GM19099 (cell line): ENCODE measurements around the gene BCHE.

Experiments used
- POLR2A ChIP-seq: IDR thresholded peaks from 3 replicates; pipeline ENCODE4 v1.6.1; 2011; ENCODE audit warnings: low read depth; ENCODE audit not compliant: insufficient read length; ENCODE audit errors: extremely low read depth

BCHE gene

GRCh38 chr3:165786013-165786412 is 51.2 kb downstream of the BCHE start:
- TF ChIP-seq POLR2A, result no peak

DNA sequence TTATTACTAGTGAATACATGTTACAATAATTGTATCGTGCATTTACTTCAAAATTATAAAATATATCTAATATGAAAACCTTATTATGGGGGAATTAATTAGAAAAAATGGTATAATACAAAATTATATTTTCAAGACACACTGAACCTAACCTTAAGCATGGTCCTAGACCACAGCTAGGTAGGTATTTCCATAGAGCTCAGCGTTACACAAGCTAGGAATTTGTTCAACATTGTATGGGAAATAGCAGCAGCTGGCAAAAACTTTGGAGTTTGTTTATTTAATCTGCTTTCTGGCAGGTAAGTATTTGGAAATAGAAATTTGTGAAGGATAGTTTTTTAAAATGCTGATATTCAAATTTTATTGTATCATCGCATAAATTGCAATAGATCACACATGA is 52.9 kb downstream of the BCHE start:
- no peak for TF ChIP-seq POLR2A

GRCh38 chr3:165783383-165783782 is 53.8 kb downstream of the BCHE start:
- TF ChIP-seq POLR2A, result no peak

DNA sequence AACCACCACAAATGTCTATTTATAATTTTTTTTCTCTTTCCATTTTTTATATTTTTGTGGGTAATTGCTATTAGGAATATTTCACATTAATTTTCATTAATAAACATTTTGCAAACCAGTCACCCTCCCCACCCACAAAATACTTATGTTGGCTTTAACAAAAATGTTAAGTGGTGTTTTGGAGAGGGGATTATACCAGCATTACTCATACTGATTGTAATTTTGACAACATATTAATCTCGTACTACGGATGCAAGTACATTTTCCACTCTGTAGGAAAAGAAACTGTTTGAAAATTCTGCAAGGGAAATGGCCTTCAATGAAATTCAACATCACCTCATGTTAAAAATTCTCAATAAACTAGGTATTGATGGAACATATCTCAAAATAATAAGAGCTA is 58.3 kb downstream of the BCHE start:
- no peak for TF ChIP-seq POLR2A

- TF ChIP-seq POLR2A, result no peak
These were observed 58.8 kb downstream of the BCHE start for GRCh38 chr3:165778456-165778855.

GRCh38 chr3:165775824-165776223 is 61.4 kb downstream of the BCHE start:
- no peak for TF ChIP-seq POLR2A

GRCh38 chr3:165770781-165771180 is 66.4 kb downstream of the BCHE start:
- TF ChIP-seq POLR2A, result no peak

- TF ChIP-seq POLR2A, result no peak
These were observed 68.5 kb downstream of the BCHE start for GRCh38 chr3:165768680-165769079.

- TF ChIP-seq POLR2A, result no peak
These were observed 78.2 kb downstream of the BCHE start for GRCh38 chr3:165759041-165759440.

DNA sequence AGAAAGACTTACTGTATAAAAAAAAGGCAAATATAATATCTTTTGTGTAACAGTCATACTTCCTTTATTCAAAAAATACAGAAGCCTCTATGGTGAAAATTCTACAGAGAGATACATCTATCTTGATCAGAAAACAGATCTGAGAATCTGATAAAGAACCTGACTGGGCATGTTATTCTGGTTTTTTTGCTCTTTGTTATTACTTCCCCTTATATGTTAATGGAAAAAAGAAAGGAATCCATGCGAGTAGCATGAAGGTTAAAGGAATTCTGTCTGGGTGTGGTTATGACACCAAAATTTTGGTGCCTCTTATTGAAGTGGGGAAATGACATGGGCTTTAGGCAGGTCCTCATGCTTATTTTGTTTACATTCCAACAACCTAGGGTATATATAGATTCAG is 81.7 kb downstream of the BCHE start:
- TF ChIP-seq POLR2A, result no peak

DNA sequence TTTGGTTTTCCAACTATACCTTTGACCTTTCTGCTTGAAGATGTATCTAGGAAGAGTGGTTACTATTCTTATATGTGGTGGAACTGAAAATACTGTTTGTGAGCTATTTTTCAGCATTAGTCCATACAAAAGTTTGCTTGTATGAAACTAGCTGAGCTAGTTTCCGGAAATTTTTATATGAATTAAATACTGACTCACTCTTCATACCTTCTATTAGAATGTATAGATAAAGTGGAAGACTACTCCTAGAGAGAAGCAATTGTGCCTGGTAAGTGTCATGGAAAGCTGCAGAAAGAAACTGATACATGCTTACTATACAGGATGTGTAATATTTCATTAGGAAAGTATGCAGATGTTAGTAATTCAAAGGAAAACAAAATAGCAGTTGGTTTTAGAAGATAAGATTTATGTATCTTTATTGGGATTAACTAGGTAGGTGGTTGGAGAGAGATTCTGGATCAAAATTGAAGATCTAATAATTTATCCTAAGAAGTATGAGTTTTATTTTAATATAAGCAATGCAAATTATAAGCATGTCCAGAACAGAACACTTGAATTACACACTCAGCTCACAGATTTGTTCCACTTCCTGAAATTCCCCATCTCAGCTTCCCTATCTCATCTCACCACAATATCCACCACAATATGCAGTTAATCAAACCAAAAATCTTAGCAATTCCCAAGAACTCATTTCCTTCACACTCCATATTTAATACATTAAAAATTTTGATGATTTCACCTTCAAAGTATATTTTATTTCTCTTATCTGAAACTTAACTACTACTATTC is 82.8 kb downstream of the BCHE start:
- TF ChIP-seq POLR2A, result no peak

- TF ChIP-seq POLR2A, result no peak
These were observed 83.7 kb downstream of the BCHE start for GRCh38 chr3:165753560-165753959.

DNA sequence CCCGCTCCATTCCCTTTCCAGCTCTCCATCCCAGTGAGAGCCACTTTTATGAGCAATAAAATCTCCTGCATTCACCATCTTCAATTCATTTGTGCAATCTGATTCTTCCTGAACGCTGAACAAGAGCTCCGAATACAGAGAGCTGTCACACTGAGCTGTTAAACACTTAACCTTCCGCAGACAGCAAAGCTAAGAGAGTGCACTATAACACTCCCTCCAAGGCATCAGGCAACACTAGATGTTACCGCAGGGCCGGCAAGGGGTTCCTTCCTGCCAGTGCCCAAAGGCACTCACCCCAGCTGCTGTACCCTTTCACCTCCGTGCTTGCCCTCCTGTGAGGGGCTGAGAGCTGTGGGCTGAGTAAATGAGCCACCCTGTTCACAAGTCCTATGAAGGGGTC is 85.6 kb downstream of the BCHE start:
- TF ChIP-seq POLR2A, result no peak

GRCh38 chr3:165749821-165750220 is 87.4 kb downstream of the BCHE start:
- TF ChIP-seq POLR2A, result no peak

DNA sequence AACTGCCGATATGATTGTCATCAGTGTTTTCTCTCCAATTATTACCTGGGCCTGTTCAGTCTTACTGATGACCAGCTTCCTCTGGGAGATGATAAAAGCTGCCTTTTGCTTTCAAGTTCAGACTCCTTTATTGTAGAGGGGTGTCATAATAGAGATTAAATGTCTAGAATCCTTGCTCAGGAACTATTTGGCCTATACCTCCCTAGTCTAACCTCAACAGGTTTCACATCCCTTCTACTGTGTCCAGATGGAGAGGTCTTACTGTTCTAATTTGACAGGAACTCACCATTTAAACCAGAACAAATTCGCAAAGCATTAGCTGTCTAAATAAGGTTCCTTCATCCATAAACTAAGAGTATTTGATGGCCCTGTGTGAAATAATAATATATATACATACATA is 88.0 kb downstream of the BCHE start:
- TF ChIP-seq POLR2A, result no peak

GRCh38 chr3:165748094-165748493 is 89.1 kb downstream of the BCHE start:
- TF ChIP-seq POLR2A, result no peak

DNA sequence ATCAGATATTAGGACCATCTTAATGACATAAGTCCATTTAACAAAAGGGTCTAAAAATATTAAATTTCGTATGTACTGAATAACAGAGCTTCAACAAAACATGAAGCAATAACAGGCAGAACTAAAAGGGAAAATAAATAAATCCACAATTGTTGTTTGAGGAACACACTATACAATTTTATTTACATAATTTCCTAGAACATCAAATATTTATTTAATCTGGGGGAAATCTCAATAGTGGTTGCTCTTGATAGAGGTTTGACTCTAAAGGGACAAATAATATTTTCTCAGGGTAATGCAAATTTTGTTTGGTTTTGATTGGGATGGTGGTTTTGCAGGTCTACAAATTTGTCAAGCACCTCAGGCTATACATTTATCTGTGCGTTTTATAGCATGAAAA is 90.3 kb downstream of the BCHE start:
- no peak for TF ChIP-seq POLR2A
